ENCODE data around the gene PCDHGA12.
"Not testable (repeated sequence)": the region's sequence is repeated elsewhere in the genome, so short reads cannot be mapped to it uniquely, and the experiment has no call there.

PCDHGA12 gene

DNA sequence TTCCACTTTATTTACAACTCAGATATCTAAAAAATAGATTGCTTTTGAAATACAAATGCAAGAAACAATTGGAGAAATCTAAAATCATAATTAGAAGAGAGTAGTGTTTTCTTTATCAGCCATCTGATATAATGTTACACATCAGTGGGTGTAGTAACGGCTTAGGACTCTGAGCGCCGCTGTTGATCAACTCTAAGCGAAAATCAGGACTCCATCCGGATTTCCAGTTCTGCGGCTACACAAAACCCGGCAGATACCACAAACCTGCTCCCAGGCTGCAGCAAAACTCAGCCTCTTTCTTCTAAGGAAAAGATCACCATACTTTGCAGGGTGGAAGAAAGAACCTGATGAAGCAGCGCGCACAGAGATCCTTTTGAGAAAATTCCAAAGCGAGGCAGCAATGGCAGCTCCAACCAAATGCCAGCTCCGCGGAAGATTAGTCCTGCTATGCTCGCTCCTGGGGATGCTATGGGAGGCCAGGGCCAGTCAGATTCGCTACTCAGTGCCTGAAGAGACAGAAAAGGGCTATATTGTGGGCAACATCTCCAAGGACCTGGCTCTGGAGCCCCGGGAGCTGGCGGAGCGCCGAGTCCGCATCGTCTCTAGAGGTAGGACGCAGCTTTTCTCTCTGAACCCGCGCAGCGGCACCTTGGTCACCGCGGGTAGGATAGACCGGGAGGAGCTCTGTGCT is 27.6 kb upstream of the PCDHGA12 start, which contains the start of gene PCDHGA9:
Gene PCDHGA9, plus strand, starts transcription at position 226 of the 691 bp plus-strand sequence. Its CDS starts 175 bp downstream, at position 401.
- Histone ChIP-seq H2AFZ (ENCODE audit: low read length) (0 out of 2 replicates have a peak within 1 kb of the TSS, but pooled peaks have one; percentile 21), H3K27me3 (replicated peaks; ENCODE audit: insufficient read depth, low read length) (peaks cover 11% of the 10 kb centered on the region; the same call in 1 of the 2 replicates), H3K4me2 (ENCODE audit: low read depth, low read length) (no peak within 1 kb of the TSS), H3K9me2 (replicated peaks; ENCODE audit: insufficient read depth, low read length) (no peaks in the 10 kb centered on the region), H3F3A (ENCODE audit: insufficient read depth, low read length) (no peaks in the 10 kb centered on the region), H3K9ac (ENCODE audit: low read length) (no peak within 1 kb of the TSS), H3K9me3 (replicated peaks; ENCODE audit: insufficient read depth, low read length) (no peaks in the 10 kb centered on the region), H3K79me2 (ENCODE audit: low read length) (no peaks in the 10 kb centered on the region), H3K27ac (ENCODE audit: low read length) (no peak within 1 kb of the TSS), H3K4me3 (ENCODE audit: low read length) (no peak within 1 kb of the TSS), H3K4me1 (ENCODE audit: low read length) (no peaks in the 10 kb centered on the region), H3K36me3 (replicated peaks; ENCODE audit: insufficient read depth, low read length) (no peaks in the 10 kb centered on the region; the same call in 1 of the 2 replicates), H4K20me1 (ENCODE audit: insufficient read depth, low read length) (no peaks in the 10 kb centered on the region)
- DNase-seq, result peak; percentile 23
- TF ChIP-seq CTCF (IDR thresholded peaks at IDR 0.05; ENCODE audit: low read length), result peak; percentile 45
- TF ChIP-seq EZH2 (optimal IDR thresholded peaks at IDR 0.05; ENCODE audit: low read depth, low read length), result no peak

DNA sequence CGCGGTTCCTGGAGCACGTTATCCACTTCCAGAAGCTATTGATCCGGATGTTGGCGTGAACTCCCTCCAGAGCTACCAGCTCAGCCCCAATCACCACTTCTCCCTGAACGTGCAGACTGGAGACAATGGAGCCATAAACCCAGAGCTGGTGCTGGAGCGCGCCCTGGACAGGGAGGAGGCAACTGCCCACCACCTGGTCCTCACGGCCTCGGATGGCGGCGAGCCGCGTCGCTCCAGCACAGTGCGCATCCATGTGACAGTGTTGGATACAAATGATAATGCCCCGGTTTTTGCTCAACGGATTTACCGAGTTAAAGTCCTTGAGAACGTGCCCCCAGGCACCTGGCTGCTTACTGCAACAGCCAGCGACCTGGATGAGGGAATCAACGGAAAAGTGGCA is 26.9 kb upstream of the PCDHGA12 start:
- no peaks in the 10 kb centered on the region; the same call in 1 of the 2 replicates for H3K36me3 ChIP-seq (replicated peaks; ENCODE audit: insufficient read depth, low read length)
- no peaks in the 10 kb centered on the region for H3F3A ChIP-seq (ENCODE audit: insufficient read depth, low read length)
- no peak overlapping the region for H2AFZ ChIP-seq (ENCODE audit: low read length)
- H4K20me1 ChIP-seq (ENCODE audit: insufficient read depth, low read length), result no peaks in the 10 kb centered on the region
- no peak for TF ChIP-seq EZH2 (optimal IDR thresholded peaks at IDR 0.05; ENCODE audit: low read depth, low read length)
- TF ChIP-seq CTCF (IDR thresholded peaks at IDR 0.05; ENCODE audit: low read length), result no peak
- no peak for TF ChIP-seq EZH2phosphoT487 (IDR thresholded peaks at IDR 0.05; ENCODE audit: low read length)
- no peak overlapping the region for H3K27ac ChIP-seq (ENCODE audit: low read length)
- H3K9me2 ChIP-seq (replicated peaks; ENCODE audit: insufficient read depth, low read length), result no peaks in the 10 kb centered on the region
- no peak overlapping the region for H3K4me3 ChIP-seq (ENCODE audit: low read length)
- DNase-seq, result no peak
- no peaks in the 10 kb centered on the region for H3K4me1 ChIP-seq (ENCODE audit: low read length)
- H3K9ac ChIP-seq (ENCODE audit: low read length), result no peak overlapping the region
- H3K9me3 ChIP-seq (replicated peaks; ENCODE audit: insufficient read depth, low read length), result no peaks in the 10 kb centered on the region
- peaks cover 11% of the 10 kb centered on the region; the same call in 1 of the 2 replicates for H3K27me3 ChIP-seq (replicated peaks; ENCODE audit: insufficient read depth, low read length)
- no peaks in the 10 kb centered on the region for H3K79me2 ChIP-seq (ENCODE audit: low read length)
- H3K4me2 ChIP-seq (ENCODE audit: low read depth, low read length), result no peak overlapping the region

- not testable (repeated sequence) for H3K27ac ChIP-seq (ENCODE audit: low read length); H3K27me3 ChIP-seq (replicated peaks; ENCODE audit: insufficient read depth, low read length); H3K36me3 ChIP-seq (replicated peaks; ENCODE audit: insufficient read depth, low read length); H3K9me3 ChIP-seq (replicated peaks; ENCODE audit: insufficient read depth, low read length); H3K9ac ChIP-seq (ENCODE audit: low read length); H4K20me1 ChIP-seq (ENCODE audit: insufficient read depth, low read length); H2AFZ ChIP-seq (ENCODE audit: low read length); H3K4me1 ChIP-seq (ENCODE audit: low read length); H3F3A ChIP-seq (ENCODE audit: insufficient read depth, low read length); H3K9me2 ChIP-seq (replicated peaks; ENCODE audit: insufficient read depth, low read length); DNase-seq; H3K4me3 ChIP-seq (ENCODE audit: low read length); H3K4me2 ChIP-seq (ENCODE audit: low read depth, low read length); H3K79me2 ChIP-seq (ENCODE audit: low read length)
Measured at GRCh38 chr5:141407790-141408505, 22.4 kb upstream of the PCDHGA12 start, which contains the start of gene PCDHGB6. Gene PCDHGB6 (plus strand): TSS chr5:141408021. CDS start chr5:141408203, 182 bp downstream.
